Measurements from ENCODE around the gene ASXL3. TPM values are rescaled to one million over a fixed set of nuclear protein-coding genes. Genes with fewer than 3 reads are reported as not detected.

The ASXL3 gene
- total RNA-seq, 1 donor from 2014 or later = 1.4 TPM

- no peak for DNase-seq
- intact Hi-C loops (cut with DNase I) = no loop called here
- Histone ChIP-seq H3K36me3 (no peaks in the 10 kb centered on the region), H3K9me3 (no peaks in the 10 kb centered on the region), H3K4me1 (no peaks in the 10 kb centered on the region), H3K27ac (no peak overlapping the region), H3K27me3 (ENCODE audit: low read depth) (no peaks in the 10 kb centered on the region), H3K4me3 (no peak overlapping the region)
- ATAC-seq = no peak
- TF ChIP-seq, protein P1, sequence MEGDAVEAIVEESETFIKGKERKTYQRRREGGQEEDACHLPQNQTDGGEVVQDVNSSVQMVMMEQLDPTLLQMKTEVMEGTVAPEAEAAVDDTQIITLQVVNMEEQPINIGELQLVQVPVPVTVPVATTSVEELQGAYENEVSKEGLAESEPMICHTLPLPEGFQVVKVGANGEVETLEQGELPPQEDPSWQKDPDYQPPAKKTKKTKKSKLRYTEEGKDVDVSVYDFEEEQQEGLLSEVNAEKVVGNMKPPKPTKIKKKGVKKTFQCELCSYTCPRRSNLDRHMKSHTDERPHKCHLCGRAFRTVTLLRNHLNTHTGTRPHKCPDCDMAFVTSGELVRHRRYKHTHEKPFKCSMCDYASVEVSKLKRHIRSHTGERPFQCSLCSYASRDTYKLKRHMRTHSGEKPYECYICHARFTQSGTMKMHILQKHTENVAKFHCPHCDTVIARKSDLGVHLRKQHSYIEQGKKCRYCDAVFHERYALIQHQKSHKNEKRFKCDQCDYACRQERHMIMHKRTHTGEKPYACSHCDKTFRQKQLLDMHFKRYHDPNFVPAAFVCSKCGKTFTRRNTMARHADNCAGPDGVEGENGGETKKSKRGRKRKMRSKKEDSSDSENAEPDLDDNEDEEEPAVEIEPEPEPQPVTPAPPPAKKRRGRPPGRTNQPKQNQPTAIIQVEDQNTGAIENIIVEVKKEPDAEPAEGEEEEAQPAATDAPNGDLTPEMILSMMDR (IDR thresholded peaks at IDR 0.05) = no peak
These were observed 28.6 kb downstream of the ASXL3 start for GRCh38 chr18:33606621-33607020.

DNA sequence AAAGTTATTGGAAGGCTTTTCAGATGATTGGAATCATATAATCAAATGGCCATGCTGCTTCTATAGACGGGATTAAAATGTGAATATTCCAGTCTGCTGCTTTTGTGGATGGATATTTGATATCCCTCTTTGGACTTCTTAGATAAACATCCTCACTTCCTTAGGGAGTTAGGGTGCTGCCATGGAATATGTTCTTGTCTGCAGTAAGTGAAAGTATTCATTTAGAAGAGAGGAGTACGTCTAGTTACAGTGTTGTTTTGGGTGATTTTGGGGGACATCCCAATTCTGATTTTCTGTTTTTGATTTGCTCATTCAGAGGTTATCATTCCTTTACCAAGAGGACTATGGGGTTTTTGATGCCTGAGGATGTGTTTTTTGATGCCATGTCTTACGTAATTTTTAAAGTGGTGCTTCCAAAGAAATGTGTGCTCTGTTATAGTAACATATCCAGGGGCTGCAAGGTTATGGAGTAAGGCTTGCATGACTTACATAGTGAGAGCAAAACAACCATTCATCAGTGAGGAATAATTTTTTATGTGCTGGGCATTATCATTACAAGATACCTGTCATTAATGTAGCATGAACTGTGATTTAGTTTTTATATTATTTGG is 33.6 kb downstream of the ASXL3 start:
- DNase-seq = no peak
- no peak for ATAC-seq
- no peaks in the 10 kb centered on the region for H3K4me1 ChIP-seq
- no peaks in the 10 kb centered on the region for H3K36me3 ChIP-seq
- no peaks in the 10 kb centered on the region for H3K27me3 ChIP-seq (ENCODE audit: low read depth)
- H3K9me3 ChIP-seq = no peaks in the 10 kb centered on the region
- no peak overlapping the region for H3K4me3 ChIP-seq
- no peak overlapping the region for H3K27ac ChIP-seq
- intact Hi-C loops (cut with DNase I) = no loop called here
- TF ChIP-seq, protein P1 (IDR thresholded peaks at IDR 0.05) = no peak

GRCh38 chr18:33612632-33613031 is 34.6 kb downstream of the ASXL3 start:
- Histone ChIP-seq H3K4me3 (no peak overlapping the region), H3K4me1 (no peaks in the 10 kb centered on the region), H3K9me3 (no peaks in the 10 kb centered on the region), H3K27ac (no peak overlapping the region), H3K36me3 (no peaks in the 10 kb centered on the region), H3K27me3 (ENCODE audit: low read depth) (no peaks in the 10 kb centered on the region)
- TF ChIP-seq, protein P1 (IDR thresholded peaks at IDR 0.05) = no peak
- ATAC-seq (no peak), DNase-seq (no peak)
- intact Hi-C loops (cut with DNase I) = no loop called here

GRCh38 chr18:33616556-33616955 is 38.5 kb downstream of the ASXL3 start:
- H3K4me1 ChIP-seq = no peaks in the 10 kb centered on the region
- DNase-seq (no peak), ATAC-seq (no peak)
- intact Hi-C loops (cut with DNase I) = no loop called here
- H3K9me3 ChIP-seq = no peaks in the 10 kb centered on the region
- H3K36me3 ChIP-seq = no peaks in the 10 kb centered on the region
- no peak overlapping the region for H3K4me3 ChIP-seq
- TF ChIP-seq, protein P1 (IDR thresholded peaks at IDR 0.05) = no peak
- no peak overlapping the region for H3K27ac ChIP-seq
- no peaks in the 10 kb centered on the region for H3K27me3 ChIP-seq (ENCODE audit: low read depth)

DNA sequence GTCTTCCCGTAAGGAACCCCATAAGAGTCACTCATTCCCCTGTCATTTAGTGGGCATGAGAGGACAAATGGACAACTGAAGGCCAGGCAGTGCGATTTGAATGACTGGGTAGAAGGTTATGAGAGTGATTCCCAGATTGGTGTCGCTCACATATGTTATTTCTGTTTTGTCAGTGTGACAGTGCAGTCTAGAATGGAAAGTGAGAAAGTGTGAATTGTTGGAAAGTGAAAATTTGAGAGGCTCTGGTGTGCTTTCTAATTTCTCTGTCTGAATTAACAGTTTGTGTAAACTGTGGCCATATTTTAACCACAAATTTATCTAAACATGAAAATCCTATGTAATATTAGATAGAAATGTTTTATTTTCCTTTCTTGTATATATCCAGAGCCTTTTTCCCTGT is 49.1 kb downstream of the ASXL3 start:
- H3K27ac ChIP-seq = no peak overlapping the region
- no peak for ATAC-seq
- no peak for DNase-seq
- TF ChIP-seq, protein P1 (IDR thresholded peaks at IDR 0.05) = no peak
- H3K27me3 ChIP-seq (ENCODE audit: low read depth) = no peaks in the 10 kb centered on the region
- no peak overlapping the region for H3K4me3 ChIP-seq
- no peaks in the 10 kb centered on the region for H3K4me1 ChIP-seq
- no peaks in the 10 kb centered on the region for H3K36me3 ChIP-seq
- no peaks in the 10 kb centered on the region for H3K9me3 ChIP-seq
- intact Hi-C loops (cut with DNase I) = no loop called here
